HG03378 (cell line): ENCODE measurements around the gene SPATA12.

Experiments used
- ATAC-seq: cut with Tn5 transposase; IDR thresholded peaks from one replicate; pipeline ENCODE4 v1.9.1; 2021; ENCODE audit warnings: mild to moderate bottlenecking, moderate library complexity; ENCODE audit not compliant: unreplicated experiment

SPATA12 gene

GRCh38 chr3:57110214-57110613, 49.8 kb downstream of the SPATA12 start:
- no peak for ATAC-seq

DNA sequence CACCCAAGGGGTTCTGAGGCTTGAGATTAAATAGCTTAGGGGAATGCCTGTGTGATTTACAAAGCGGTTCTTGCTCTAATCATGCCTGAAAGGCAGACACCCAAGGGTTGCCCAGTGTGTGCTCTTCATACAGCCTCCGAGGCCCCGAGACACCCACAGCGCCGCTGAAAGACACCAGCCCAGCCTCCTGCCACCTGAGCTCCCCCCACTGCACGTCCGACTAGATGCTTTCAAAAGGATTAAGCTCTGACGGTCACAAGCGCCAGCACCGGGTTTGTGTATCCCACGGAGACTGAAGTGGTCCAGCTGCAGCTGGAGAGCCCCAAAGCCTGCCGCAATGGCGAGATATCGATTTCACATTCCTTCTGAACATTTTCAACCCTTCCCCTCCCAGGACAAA, 50.3 kb downstream of the SPATA12 start:
- no peak for ATAC-seq

DNA sequence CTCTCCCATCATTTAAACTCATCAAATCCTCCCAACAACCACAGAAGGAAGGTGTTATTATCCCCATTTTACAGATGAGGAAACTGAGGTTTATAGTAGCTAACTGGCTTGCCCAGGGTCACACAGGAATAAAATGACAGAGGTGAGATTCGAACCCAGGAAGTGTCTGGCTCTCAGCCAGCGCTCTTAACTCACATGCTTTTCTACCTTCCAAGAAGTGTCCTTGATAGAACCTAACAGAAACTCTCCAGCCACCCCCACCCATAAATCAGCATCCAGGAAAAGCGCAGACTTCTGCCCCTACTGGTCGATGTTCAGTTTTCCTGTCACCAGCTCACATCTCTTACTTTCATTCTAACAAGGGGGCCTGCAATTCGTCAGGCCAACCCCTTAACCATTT, 51.7 kb downstream of the SPATA12 start:
- no peak for ATAC-seq

DNA sequence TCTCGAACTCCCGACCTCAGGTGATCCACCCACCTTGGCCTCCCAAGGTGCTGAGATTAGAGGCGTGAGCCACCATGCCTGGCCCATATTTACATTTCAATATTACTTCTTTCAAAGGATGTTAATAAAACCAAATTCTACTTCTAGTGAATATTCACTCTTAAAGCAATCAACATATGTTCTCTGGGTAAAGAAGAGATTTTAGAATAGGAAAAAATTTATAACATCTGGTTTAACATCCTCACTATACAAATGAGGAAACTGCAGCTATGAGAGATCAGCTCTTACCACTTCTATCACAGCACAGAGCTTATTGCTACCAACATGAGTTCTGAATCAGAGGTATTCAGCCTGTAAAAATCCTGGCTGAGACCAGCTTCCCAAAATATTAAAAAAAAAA, 56.0 kb downstream of the SPATA12 start:
- no peak for ATAC-seq

GRCh38 chr3:57118254-57118653, 57.8 kb downstream of the SPATA12 start:
- no peak for ATAC-seq

DNA sequence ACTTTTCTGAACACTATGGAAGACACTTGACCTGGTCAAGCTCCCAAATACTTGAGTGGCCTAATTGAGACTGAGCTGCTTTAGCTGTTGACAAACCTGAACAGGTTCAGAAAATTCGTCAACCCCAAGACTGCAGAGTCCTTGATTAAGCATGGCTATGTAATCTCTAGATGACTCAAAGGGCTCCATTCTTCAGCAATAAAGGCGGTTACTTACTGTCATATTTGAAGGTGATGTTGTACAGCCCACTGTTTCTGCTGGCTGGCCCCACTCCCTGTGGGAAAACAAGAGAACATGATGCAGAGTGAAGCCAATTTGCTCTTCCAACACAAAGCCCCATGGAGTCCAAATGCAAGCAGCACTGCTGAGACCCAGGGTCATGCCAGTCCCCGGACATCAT, 59.6 kb downstream of the SPATA12 start:
- ATAC-seq = no peak

DNA sequence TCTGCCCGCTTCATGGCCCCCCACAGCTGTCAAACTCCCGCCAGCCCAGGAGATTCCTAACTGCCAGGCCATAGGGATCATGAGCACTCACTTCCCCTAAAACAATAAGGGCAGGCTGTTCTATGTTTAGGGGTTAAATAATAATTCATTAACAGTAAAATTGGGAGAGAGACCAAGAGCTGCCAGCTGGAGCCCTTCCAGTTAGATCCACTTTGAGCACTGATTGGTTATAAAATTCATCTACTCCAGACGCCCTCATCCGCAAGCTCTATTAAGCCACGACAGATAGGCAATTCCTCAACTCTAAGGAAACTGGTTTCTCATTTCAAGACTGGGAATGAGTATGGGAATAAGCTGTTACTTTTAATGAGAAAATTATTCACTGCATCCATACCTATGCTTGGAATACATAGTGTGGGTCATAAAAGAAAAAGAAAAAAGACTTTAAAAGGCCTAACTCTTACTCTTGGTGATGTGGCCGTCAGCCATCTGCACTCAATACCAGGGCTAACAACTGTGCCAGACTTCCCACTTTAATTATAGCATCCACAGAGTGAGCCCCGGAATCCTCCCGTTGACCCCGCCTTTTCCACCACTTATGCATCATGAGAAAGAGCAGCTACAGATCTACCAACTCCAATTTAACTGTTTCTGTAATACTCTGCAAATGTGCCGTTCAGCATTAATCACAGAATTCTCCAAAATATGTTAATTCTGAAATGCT, 60.1 kb downstream of the SPATA12 start:
- ATAC-seq = no peak
